OCI-LY1 (cell line): ENCODE results near the gene AQP12B.

ENCODE experiments used
- H2AFZ ChIP-seq: fragments of 200-600 bp; sonication (generic), shearing (Covaris generic); 2 replicates; pipeline ENCODE4 v1.6.0; 2014; ENCODE audit warnings: antibody characterized with exemption, mild to moderate bottlenecking, low read length
- H3F3A ChIP-seq: fragments of 200-600 bp; sonication (generic), shearing (Covaris generic); 2 replicates; pipeline ENCODE4 v1.6.0; 2014; ENCODE audit warnings: mild to moderate bottlenecking, antibody characterized with exemption, low read length, moderate library complexity; ENCODE audit not compliant: insufficient read depth
- H3K27ac ChIP-seq: fragments of 200-600 bp; sonication (generic); 2 replicates; pipeline ENCODE4 v1.5.1; 2014; ENCODE audit warnings: low read length, mixed run types, mild to moderate bottlenecking, low read depth; ENCODE audit not compliant: poor library complexity, severe bottlenecking
- H3K27me3 ChIP-seq: fragments of 200-600 bp; sonication (generic); 2 replicates; pipeline ENCODE4 v1.6.0; 2014; ENCODE audit warnings: antibody characterized with exemption, mild to moderate bottlenecking, low read length, moderate library complexity; ENCODE audit not compliant: insufficient read depth
- H3K36me3 ChIP-seq: fragments of 200-600 bp; sonication (generic); 2 replicates; pipeline ENCODE4 v1.6.1; 2014; ENCODE audit warnings: mild to moderate bottlenecking, antibody characterized with exemption, low read length, moderate library complexity, mixed read lengths; ENCODE audit not compliant: insufficient read depth
- H3K4me1 ChIP-seq: fragments of 200-600 bp; sonication (generic); 2 replicates; pipeline ENCODE4 v1.5.1; 2014; ENCODE audit warnings: mild to moderate bottlenecking, low read length, moderate library complexity; ENCODE audit not compliant: insufficient read depth, severe bottlenecking
- H3K4me2 ChIP-seq: fragments of 200-600 bp; sonication (generic), shearing (Covaris generic); 2 replicates; pipeline ENCODE4 v1.6.1; 2014; ENCODE audit warnings: low read length
- H3K4me3 ChIP-seq: fragments of 200-600 bp; sonication (generic); 2 replicates; pipeline ENCODE4 v1.5.1; 2014; ENCODE audit warnings: low read length, low read depth, mild to moderate bottlenecking, mixed read lengths; ENCODE audit not compliant: poor library complexity, severe bottlenecking
- H3K79me2 ChIP-seq: fragments of 200-600 bp; shearing (Covaris generic); 2 replicates; pipeline ENCODE4 v1.6.1; 2016; ENCODE audit warnings: mixed run types, low read length, mixed read lengths; ENCODE audit not compliant: insufficient read depth
- H3K9ac ChIP-seq: fragments of 200-600 bp; sonication (generic), shearing (Covaris generic); 2 replicates; pipeline ENCODE4 v1.6.1; 2014; ENCODE audit warnings: mild to moderate bottlenecking, low read length, mixed read lengths
- H3K9me2 ChIP-seq: fragments of 200-600 bp; sonication (generic), shearing (Covaris generic); 2 replicates; pipeline ENCODE4 v1.6.1; 2014; ENCODE audit warnings: low read depth, mild to moderate bottlenecking, low read length, mixed read lengths
- H3K9me3 ChIP-seq: fragments of 200-600 bp; shearing (Covaris generic); 2 replicates; pipeline ENCODE4 v1.6.1; 2014; ENCODE audit warnings: low read length, mixed read lengths
- H4K20me1 ChIP-seq: fragments of 200-600 bp; sonication (generic), shearing (Covaris generic); 2 replicates; pipeline ENCODE4 v1.6.0; 2016; ENCODE audit warnings: mild to moderate bottlenecking, low read length; ENCODE audit not compliant: insufficient read depth
- EZH2 ChIP-seq: fragments of 200-600 bp; sonication (generic), shearing (Covaris generic); IDR thresholded peaks from 2 replicates; pipeline ENCODE4 v1.8.0; 2017; ENCODE audit warnings: borderline replicate concordance, mixed run types, mild to moderate bottlenecking, antibody characterized with exemption, low read length, moderate library complexity, mixed read lengths
- TF ChIP-seq, protein P1 (sequence below): fragments of 200-600 bp; sonication (generic), shearing (Covaris generic); IDR thresholded peaks from 2 replicates; pipeline ENCODE4 v1.5.1; 2017; ENCODE audit warnings: mild to moderate bottlenecking, antibody characterized with exemption, low read length, moderate library complexity, mixed read lengths

The AQP12B gene

DNA sequence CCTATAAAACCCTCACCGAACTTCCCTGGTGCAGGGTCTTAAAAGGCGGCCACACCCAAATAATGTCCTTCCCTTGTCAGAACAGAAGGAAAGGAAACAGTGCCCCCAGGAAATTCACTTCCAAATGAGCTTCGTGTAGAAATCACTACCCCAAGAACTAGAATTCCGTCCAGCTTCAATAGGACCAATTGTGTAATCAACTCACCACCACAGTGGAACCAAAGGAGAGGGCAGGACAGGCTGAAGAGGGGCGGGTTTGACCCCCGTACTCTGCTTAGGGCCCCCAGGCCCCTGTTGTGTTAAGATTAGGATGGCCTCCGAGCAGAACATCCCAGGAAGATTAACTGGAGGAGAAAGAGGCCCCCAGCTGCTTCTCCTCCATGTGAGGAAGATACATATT lies 33.4 kb downstream of the AQP12B start:
- no peaks in the 10 kb centered on the region for H4K20me1 ChIP-seq
- no peak overlapping the region for H2AFZ ChIP-seq
- H3K9ac ChIP-seq: no peak overlapping the region
- no peak overlapping the region for H3K4me2 ChIP-seq
- no peaks in the 10 kb centered on the region for H3K36me3 ChIP-seq
- H3K27me3 ChIP-seq: no peaks in the 10 kb centered on the region
- H3K4me1 ChIP-seq: no peaks in the 10 kb centered on the region
- no peak overlapping the region for H3K4me3 ChIP-seq
- H3F3A ChIP-seq: no peaks in the 10 kb centered on the region
- no peaks in the 10 kb centered on the region for H3K9me2 ChIP-seq
- H3K27ac ChIP-seq: no peak overlapping the region
- no peaks in the 10 kb centered on the region for H3K79me2 ChIP-seq
- TF ChIP-seq, protein P1, sequence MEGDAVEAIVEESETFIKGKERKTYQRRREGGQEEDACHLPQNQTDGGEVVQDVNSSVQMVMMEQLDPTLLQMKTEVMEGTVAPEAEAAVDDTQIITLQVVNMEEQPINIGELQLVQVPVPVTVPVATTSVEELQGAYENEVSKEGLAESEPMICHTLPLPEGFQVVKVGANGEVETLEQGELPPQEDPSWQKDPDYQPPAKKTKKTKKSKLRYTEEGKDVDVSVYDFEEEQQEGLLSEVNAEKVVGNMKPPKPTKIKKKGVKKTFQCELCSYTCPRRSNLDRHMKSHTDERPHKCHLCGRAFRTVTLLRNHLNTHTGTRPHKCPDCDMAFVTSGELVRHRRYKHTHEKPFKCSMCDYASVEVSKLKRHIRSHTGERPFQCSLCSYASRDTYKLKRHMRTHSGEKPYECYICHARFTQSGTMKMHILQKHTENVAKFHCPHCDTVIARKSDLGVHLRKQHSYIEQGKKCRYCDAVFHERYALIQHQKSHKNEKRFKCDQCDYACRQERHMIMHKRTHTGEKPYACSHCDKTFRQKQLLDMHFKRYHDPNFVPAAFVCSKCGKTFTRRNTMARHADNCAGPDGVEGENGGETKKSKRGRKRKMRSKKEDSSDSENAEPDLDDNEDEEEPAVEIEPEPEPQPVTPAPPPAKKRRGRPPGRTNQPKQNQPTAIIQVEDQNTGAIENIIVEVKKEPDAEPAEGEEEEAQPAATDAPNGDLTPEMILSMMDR: no peak
- TF ChIP-seq EZH2: no peak
- no peaks in the 10 kb centered on the region for H3K9me3 ChIP-seq

- Histone ChIP-seq H3K4me3 (no peak overlapping the region), H3K27me3 (no peaks in the 10 kb centered on the region), H3F3A (no peaks in the 10 kb centered on the region), H3K79me2 (no peaks in the 10 kb centered on the region), H3K27ac (no peak overlapping the region), H3K4me1 (no peaks in the 10 kb centered on the region), H3K36me3 (no peaks in the 10 kb centered on the region), H2AFZ (no peak overlapping the region), H3K4me2 (no peak overlapping the region), H3K9ac (no peak overlapping the region), H3K9me3 (no peaks in the 10 kb centered on the region), H4K20me1 (no peaks in the 10 kb centered on the region), H3K9me2 (no peaks in the 10 kb centered on the region)
- TF ChIP-seq EZH2: no peak
- TF ChIP-seq, protein P1: no peak
These were observed 33.9 kb downstream of the AQP12B start for GRCh38 chr2:240648650-240649275.

- Histone ChIP-seq H3F3A (no peaks in the 10 kb centered on the region), H3K9me3 (no peaks in the 10 kb centered on the region), H3K27me3 (no peaks in the 10 kb centered on the region), H2AFZ (no peak overlapping the region), H3K4me1 (no peaks in the 10 kb centered on the region), H3K36me3 (no peaks in the 10 kb centered on the region), H3K9me2 (no peaks in the 10 kb centered on the region), H4K20me1 (no peaks in the 10 kb centered on the region), H3K9ac (no peak overlapping the region), H3K4me2 (no peak overlapping the region), H3K27ac (no peak overlapping the region), H3K4me3 (no peak overlapping the region), H3K79me2 (no peaks in the 10 kb centered on the region)
- TF ChIP-seq EZH2: no peak
- TF ChIP-seq, protein P1: no peak
These were observed 34.5 kb downstream of the AQP12B start for GRCh38 chr2:240648155-240648649.
